T-helper 2 cell treated with Interferon-gamma antibody and Interleukin-4, amounts not matched to agents 5 μg/mL and 100 μg/mL, for 36 hours (primary cell): ENCODE results near the gene SHANK1.
A peak's percentile ranks its signal among the peaks of the same experiment; 100 is the strongest.
"Not testable (repeated sequence)": the region's sequence is repeated elsewhere in the genome, so short reads cannot be mapped to it uniquely, and the experiment has no call there.

Experiments
- DNase-seq: peaks from one replicate; pipeline ENCODE4 v3.0.0; 2021; ENCODE audit warnings: low spot score
- H3K27ac Mint-ChIP-seq: one replicate; pipeline ENCODE4 v1.8.0; 2021; ENCODE audit warnings: mild to moderate bottlenecking, mixed read lengths
- H3K27me3 Mint-ChIP-seq: one replicate; pipeline ENCODE4 v1.8.0; 2021; ENCODE audit warnings: low read depth, mixed read lengths
- H3K36me3 Mint-ChIP-seq: one replicate; pipeline ENCODE4 v1.8.0; 2021; ENCODE audit warnings: low read depth, mixed read lengths
- H3K4me1 Mint-ChIP-seq: one replicate; pipeline ENCODE4 v1.8.0; 2021; ENCODE audit warnings: low read depth, mixed read lengths
- H3K4me3 Mint-ChIP-seq: one replicate; pipeline ENCODE4 v1.8.0; 2022; ENCODE audit warnings: mild to moderate bottlenecking, moderate library complexity, mixed read lengths
- H3K9me3 Mint-ChIP-seq: one replicate; pipeline ENCODE4 v1.8.0; 2021; ENCODE audit warnings: mixed read lengths

The SHANK1 gene

DNA sequence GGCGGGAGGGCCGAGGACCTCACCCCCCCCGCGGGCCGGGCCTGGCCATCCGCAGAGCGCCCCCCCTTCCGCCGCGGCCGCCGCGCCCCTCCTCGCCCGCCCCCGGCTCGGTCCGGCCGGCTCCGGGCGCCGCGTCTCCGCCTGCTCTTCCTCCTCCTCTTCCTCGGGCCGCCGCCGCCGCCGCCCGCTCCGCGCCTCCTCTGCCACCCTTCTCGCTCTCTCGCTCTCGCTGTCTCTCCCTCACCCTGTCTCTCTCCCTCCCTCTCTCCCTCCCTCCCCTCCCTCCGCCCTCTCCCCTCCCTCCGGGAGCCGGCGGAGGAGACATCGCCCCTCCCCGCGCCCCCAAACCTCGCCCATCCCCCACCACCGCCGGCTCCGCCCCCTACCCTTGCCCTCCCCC is at the start of gene SHANK1:
TSS of gene SHANK1 (minus strand) at position 237 of the 400 bp plus-strand sequence. CDS start 2,883 bp downstream, outside the sequence.
- DNase-seq = no peak
- H3K4me1 Mint-ChIP-seq = peaks cover 2% of the 10 kb centered on the region
- no peaks in the 10 kb centered on the region for H3K9me3 Mint-ChIP-seq
- H3K27ac Mint-ChIP-seq = no peak within 1 kb of the TSS
- peaks cover 66% of the 10 kb centered on the region for H3K27me3 Mint-ChIP-seq
- no peaks in the 10 kb centered on the region for H3K36me3 Mint-ChIP-seq
- peak within 1 kb of the TSS; percentile 0 for H3K4me3 Mint-ChIP-seq

DNA sequence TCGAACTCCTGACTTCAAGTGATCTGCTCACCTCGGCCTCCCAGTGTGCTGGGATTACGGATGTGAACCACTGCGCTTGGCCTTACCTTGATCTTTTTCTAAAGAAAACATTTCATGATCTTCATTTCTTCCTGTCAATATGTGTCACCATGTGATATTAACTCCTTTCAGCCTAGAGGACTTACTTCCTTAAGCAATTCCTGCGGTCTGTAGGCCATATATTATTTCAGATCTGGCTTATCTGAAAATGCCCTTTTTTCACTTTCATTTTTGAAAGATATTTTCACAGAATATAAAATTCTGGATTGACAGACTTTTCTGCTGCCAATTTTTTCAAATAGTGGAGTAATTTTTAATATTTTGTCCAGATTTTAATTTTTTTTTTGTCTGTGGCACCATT is 48.7 kb upstream of the SHANK1 start:
- Mint-ChIP-seq H3K36me3 (no peaks in the 10 kb centered on the region), H3K4me3 (no peak overlapping the region), H3K27me3 (no peaks in the 10 kb centered on the region), H3K27ac (no peak overlapping the region), H3K4me1 (peaks cover 5% of the 10 kb centered on the region), H3K9me3 (no peaks in the 10 kb centered on the region)
- DNase-seq = no peak

DNA sequence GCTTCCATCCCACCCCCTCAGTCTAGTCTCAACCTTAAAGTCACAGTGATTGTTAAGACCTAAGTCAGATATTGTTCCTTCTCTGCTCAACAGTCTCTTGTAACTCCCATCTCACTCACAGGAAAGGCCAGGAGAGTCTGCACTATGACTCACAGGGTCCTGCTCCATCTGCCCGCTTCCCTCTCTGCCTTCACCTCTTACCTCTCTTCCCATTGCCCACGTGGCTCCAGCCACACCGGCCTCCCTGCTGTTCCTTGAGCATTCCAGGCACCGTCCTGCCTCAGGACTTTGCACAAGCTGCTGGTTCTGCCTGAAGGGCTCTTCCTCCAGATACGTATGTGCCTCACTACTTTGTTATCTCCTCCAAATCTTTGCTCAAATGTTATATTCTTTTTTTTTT is 47.7 kb upstream of the SHANK1 start:
- not testable (repeated sequence) for H3K27me3 Mint-ChIP-seq, H3K4me1 Mint-ChIP-seq, H3K36me3 Mint-ChIP-seq, H3K4me3 Mint-ChIP-seq, H3K27ac Mint-ChIP-seq, H3K9me3 Mint-ChIP-seq, DNase-seq

DNA sequence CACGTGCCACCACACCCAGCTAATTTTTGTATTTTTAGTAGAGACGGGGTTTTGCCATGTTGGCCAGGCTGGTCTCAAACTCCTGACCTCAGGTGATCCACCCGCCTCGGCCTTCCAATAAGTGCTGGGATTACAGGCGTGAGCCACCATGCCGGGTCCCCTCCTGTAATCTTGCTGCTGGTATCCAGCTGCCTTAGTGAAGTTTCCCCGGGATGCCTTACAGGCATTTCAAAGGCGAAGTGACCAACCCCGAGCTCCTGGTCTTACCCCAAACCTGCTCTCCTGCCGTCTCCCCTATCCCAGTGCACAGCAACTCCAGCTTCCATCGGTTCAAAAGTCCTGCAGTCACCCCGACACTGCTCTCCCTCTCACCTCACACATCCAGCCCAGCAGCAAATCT is 47.1 kb upstream of the SHANK1 start:
- H3K9me3 Mint-ChIP-seq, DNase-seq, H3K4me3 Mint-ChIP-seq, H3K27me3 Mint-ChIP-seq, H3K4me1 Mint-ChIP-seq, H3K27ac Mint-ChIP-seq, H3K36me3 Mint-ChIP-seq: not testable (repeated sequence)

DNA sequence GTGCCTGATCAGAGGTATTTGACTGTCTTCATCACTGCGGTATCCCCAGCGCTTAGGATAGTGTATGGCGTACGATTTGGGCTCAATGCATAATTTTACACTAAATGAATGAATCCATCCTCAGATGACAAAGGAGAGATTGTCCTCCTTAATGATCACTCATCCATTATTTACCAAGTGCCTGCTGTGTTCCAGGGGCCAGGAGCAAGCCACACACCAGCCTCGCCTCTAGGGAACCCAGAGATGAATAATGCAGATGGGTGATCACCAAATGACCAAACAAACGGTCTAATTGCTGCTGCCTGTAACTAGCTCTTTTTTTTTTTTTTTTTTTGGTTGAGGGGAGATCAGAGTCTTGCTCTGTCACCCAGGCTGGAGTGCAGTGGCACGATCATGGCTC is 44.8 kb upstream of the SHANK1 start:
- H3K4me3 Mint-ChIP-seq = no peak overlapping the region
- no peak for DNase-seq
- no peak overlapping the region for H3K27ac Mint-ChIP-seq
- H3K36me3 Mint-ChIP-seq = no peaks in the 10 kb centered on the region
- no peaks in the 10 kb centered on the region for H3K27me3 Mint-ChIP-seq
- peaks cover 5% of the 10 kb centered on the region for H3K4me1 Mint-ChIP-seq
- peaks cover 4% of the 10 kb centered on the region for H3K9me3 Mint-ChIP-seq

DNA sequence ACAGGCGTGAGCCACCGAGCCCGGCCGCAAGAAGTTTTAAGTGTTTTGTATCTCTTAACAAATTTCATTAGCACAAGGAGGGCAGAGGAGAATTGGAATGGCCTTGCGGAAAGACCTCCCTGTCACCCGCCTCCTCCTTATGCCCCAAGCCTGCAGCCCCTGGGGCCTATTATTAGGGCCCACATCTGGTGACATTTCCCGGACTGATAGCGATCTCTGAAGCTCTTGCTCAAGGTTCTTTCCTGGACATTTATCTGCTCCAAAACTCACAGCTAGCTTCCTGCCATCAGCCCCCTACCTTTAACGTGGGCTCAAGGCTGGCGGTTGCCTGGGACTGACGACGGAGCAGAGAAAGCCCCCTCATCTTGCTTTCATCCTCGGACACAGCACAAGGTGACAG is 43.9 kb upstream of the SHANK1 start:
- not testable (repeated sequence) for H3K27me3 Mint-ChIP-seq, H3K4me1 Mint-ChIP-seq, H3K4me3 Mint-ChIP-seq, H3K36me3 Mint-ChIP-seq, H3K9me3 Mint-ChIP-seq, H3K27ac Mint-ChIP-seq, DNase-seq

DNA sequence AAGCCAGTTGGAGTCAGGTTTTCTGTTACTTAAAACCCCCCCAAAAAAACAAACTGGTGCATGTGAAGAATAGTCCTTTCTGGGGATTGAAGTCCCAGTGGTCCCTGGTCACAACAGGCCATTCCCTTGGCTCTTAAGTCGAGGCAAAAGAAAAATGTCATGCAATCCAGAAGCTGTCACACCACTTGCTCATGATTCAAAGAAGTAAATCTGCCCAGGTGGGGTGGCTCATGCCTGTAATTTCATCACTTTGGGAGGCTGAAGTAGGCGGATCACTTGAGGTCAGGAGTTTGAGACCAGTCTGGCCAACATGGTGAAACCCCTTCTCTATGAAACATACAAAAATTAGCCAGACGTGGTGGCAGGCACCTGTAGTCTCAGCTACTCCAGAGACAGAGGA is 41.9 kb upstream of the SHANK1 start:
- H3K27me3 Mint-ChIP-seq, DNase-seq, H3K27ac Mint-ChIP-seq, H3K4me1 Mint-ChIP-seq, H3K9me3 Mint-ChIP-seq, H3K36me3 Mint-ChIP-seq, H3K4me3 Mint-ChIP-seq: not testable (repeated sequence)

DNA sequence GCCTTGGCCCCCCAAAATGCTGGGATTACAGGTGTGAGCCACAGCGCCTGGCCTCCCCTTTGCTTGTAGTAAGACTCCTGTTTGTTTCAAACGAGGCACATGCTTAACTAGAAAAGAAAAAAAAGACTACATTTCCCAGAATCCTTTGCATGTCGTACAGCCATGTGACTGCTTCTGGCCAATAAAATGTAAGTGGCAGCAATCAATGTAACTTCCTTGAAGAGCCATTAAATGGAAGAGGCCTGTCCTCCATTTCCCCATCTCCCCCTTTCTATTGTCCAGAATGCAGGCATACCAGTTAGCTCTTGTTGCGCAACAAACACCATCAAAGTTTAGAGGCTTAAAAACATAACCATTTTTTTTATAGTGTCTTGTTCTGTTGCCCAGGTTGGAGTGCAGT is 40.3 kb upstream of the SHANK1 start:
- Mint-ChIP-seq H3K27me3 (no peaks in the 10 kb centered on the region), H3K9me3 (peaks cover 4% of the 10 kb centered on the region), H3K4me3 (no peak overlapping the region), H3K27ac (no peak overlapping the region), H3K4me1 (no peaks in the 10 kb centered on the region), H3K36me3 (no peaks in the 10 kb centered on the region)
- DNase-seq = no peak

DNA sequence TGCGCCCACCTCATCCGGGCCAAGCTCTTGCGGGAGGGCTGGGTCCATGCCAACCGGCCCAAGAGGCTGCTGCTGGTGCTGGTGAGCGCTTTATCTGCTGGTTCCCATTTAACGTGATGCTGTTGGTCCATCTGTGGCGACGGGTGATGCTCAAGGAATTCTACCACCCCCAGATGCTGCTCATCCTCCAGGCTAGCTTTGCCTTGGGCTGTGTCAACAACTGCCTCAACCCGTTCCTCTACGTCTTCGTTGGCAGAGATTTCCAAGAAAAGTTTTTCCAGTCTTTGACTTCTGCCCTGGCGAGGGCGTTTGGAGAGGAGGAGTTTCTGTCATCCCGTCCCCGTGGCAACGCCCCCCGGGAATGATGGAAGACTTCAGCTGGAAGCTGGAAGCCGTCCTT is 39.5 kb upstream of the SHANK1 start:
- H3K4me3 Mint-ChIP-seq, H3K27me3 Mint-ChIP-seq, H3K36me3 Mint-ChIP-seq, DNase-seq, H3K9me3 Mint-ChIP-seq, H3K27ac Mint-ChIP-seq, H3K4me1 Mint-ChIP-seq: not testable (repeated sequence)

DNA sequence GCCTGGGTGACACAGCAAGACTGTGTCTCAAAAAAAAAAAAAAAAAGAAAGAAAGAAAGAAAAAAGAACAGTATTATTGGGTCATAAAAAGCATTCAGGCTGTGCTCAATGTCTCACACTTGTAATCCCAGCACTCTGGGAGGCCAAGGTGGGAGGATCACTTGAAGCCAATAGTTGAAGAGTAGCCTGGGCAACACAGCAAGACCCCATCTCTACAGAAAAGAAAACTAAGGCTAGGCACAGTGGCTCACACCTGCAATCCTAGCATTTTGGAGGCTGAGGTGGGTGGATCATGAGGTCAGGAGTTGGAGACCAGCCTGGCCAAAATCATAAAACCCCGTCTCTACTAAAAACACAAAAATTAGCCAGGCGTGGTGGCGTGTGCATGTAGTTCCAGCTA is 38.0 kb upstream of the SHANK1 start:
- DNase-seq, H3K4me1 Mint-ChIP-seq, H3K4me3 Mint-ChIP-seq, H3K27me3 Mint-ChIP-seq, H3K36me3 Mint-ChIP-seq, H3K9me3 Mint-ChIP-seq, H3K27ac Mint-ChIP-seq: not testable (repeated sequence)

DNA sequence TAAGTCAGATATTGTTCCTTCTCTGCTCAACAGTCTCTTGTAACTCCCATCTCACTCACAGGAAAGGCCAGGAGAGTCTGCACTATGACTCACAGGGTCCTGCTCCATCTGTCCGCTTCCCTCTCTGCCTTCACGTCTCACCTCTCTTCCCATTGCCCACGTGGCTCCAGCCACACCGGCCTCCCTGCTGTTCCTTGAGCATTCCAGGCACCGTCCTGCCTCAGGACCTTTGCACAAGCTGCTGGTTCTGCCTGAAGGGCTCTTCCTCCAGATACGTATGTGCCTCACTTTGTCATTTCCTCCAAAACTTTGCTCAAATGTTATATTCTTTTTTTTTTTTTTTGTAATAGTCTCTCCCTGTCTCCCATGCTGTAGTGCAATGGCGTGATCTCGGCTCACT is 36.6 kb upstream of the SHANK1 start:
- H3K9me3 Mint-ChIP-seq, H3K4me1 Mint-ChIP-seq, H3K4me3 Mint-ChIP-seq, H3K27ac Mint-ChIP-seq, DNase-seq, H3K27me3 Mint-ChIP-seq, H3K36me3 Mint-ChIP-seq: not testable (repeated sequence)

DNA sequence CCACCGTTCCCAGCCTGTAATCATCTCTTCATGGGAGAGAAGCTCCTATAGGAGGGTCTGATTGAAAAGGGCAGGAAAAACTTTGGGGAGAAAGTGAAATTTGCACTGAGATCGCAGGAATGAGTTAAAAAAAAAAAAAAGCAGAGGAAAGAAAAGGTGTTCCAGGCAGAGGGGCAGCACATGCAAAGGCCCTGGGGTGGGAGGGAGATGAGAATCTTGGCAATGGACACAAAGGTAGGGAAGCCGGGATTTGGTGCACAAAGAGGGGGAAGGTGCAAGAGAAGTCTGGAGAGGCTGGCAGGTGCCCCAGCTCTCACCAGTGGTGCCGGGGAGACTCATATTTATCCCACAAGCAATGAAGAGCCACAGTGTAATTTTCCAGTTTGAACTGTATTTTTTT is 34.3 kb upstream of the SHANK1 start:
- no peak for DNase-seq
- Mint-ChIP-seq H3K27me3 (no peaks in the 10 kb centered on the region), H3K36me3 (no peaks in the 10 kb centered on the region), H3K9me3 (no peaks in the 10 kb centered on the region), H3K4me1 (no peaks in the 10 kb centered on the region), H3K4me3 (no peak overlapping the region), H3K27ac (no peak overlapping the region)

DNA sequence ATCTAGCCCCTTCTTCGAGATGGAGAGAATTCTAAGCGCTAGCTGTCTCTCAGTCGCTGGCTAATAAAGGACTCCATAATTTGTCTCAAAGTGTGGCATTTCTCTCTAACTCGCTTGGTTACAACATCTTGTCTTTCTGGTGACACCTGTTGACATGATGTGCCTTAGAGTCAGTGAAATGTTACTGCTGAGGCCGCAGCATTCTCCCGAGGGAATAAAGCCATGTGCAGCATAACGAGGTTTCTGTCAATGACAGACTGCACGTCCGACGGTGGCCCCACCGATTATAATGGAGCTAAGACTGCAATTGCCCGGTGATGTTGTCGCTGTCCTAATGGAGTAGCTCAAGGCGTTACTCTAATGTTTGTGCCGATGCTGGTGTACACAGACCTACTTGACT is 30.4 kb upstream of the SHANK1 start:
- no peak for DNase-seq
- no peaks in the 10 kb centered on the region for H3K27me3 Mint-ChIP-seq
- no peak overlapping the region for H3K4me3 Mint-ChIP-seq
- no peaks in the 10 kb centered on the region for H3K4me1 Mint-ChIP-seq
- H3K9me3 Mint-ChIP-seq = no peaks in the 10 kb centered on the region
- H3K27ac Mint-ChIP-seq = no peak overlapping the region
- no peaks in the 10 kb centered on the region for H3K36me3 Mint-ChIP-seq

DNA sequence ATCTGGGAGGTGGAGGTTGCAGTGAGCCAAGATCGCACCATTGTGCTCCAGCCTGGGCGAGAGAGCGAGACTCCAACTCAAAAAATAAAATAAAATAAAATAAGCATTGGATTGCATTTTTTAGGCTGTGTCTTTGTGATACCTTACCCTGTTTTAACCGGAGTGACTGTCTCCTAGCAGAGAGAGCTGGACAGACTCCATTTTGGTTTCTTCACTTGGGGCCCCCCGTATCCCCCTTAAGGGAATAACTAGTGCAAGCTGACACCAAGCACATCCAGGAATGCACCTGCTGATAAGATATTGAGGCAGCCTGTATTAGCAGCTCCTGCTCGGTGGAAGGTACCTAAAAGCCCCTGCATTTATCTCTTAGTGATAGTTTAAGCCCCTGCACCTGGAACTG is 29.9 kb upstream of the SHANK1 start:
- Mint-ChIP-seq H3K36me3 (no peaks in the 10 kb centered on the region), H3K4me3 (no peak overlapping the region), H3K9me3 (no peaks in the 10 kb centered on the region), H3K4me1 (no peaks in the 10 kb centered on the region), H3K27me3 (no peaks in the 10 kb centered on the region), H3K27ac (no peak overlapping the region)
- DNase-seq = no peak

DNA sequence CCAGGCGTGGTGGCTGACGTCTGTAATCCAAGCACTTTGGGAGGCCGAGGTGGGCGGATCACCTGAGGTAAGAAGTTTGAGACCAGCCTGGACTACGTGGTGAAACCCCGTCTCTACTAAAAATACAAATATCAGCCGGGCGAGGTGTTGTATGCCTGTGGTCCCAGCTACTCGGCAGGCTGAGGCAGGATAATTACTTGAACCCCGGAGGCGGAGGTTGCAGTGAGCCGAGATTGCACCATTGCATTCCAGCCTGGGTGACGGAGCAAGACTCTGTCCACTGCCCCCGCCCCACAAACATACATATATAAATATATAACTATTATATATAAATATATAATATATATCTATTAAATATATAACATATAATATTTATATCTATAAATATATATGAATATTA is 27.5 kb upstream of the SHANK1 start:
- not testable (repeated sequence) for DNase-seq, H3K36me3 Mint-ChIP-seq, H3K4me1 Mint-ChIP-seq, H3K9me3 Mint-ChIP-seq, H3K27ac Mint-ChIP-seq, H3K4me3 Mint-ChIP-seq, H3K27me3 Mint-ChIP-seq

DNA sequence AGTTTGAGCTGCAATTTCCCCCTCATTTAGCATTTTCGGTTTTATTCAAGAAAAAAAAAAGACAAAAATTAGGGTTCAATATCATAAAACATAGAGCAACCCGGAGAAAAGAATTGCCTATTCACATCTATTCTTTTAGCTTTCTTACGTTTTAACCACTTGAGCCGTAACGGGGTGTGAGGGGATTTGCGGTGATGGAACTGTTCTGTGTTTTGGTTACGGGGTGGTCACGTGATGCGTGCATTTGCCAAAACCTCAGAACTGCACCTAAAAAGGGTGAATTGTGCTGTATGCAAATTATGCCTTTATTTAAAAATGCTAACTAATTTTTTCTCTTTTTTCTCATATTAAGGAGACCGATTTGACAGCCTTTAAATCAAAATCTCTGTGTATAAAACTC is 25.6 kb upstream of the SHANK1 start:
- no peak overlapping the region for H3K27ac Mint-ChIP-seq
- no peaks in the 10 kb centered on the region for H3K9me3 Mint-ChIP-seq
- H3K27me3 Mint-ChIP-seq = no peaks in the 10 kb centered on the region
- no peaks in the 10 kb centered on the region for H3K4me1 Mint-ChIP-seq
- H3K4me3 Mint-ChIP-seq = no peak overlapping the region
- no peaks in the 10 kb centered on the region for H3K36me3 Mint-ChIP-seq
- no peak for DNase-seq
